Caco-2 (cell line): ENCODE results near the gene GALNT1. TPM values are rescaled to one million over a fixed set of nuclear protein-coding genes. Genes with fewer than 3 reads are reported as not detected.

Source experiments
- BruUV-seq: library from RNA; stranded (reverse); fragments of 400-500 nt; replicated peaks from 2 replicates; lab custom pipeline; 2021; lab: Mats Ljungman, UMichigan
- CTCF ChIA-PET: fragments of 300-600 bp; sonication (Branson Sonifier 250); formaldehyde crosslinking; loops from one replicate; lab custom pipeline; 2022; ENCODE audit warnings: antibody characterized with exemption; lab: Charles Lee
- POLR2A ChIA-PET: fragments of 300-600 bp; sonication (Branson Sonifier 250); formaldehyde crosslinking; loops from one replicate; lab custom pipeline; 2022; ENCODE audit warnings: antibody characterized with exemption; lab: Charles Lee
- DNase-seq, 2 experiments: peaks; one replicate each; pipeline versions ENCODE4 v3.0.0 to v3.0.0-alpha.2; 2020 to 2022
- H3K27me3 ChIP-seq: replicated peaks from 2 replicates; pipeline ENCODE4 v1.6.0; 2011; ENCODE audit warnings: low read length; ENCODE audit not compliant: control insufficient read depth, insufficient read depth
- H3K36me3 ChIP-seq: 2 replicates; pipeline ENCODE4 v1.5.1; 2011; ENCODE audit warnings: low read length; ENCODE audit not compliant: control insufficient read depth, insufficient read depth
- H3K4me1 ChIP-seq: fragments of 250-450 bp; sonication (Bioruptor Pico); 2 replicates; pipeline ENCODE4 v1.5.1; 2020; ENCODE audit warnings: mild to moderate bottlenecking
- H3K4me3 ChIP-seq: 2 replicates; pipeline ENCODE4 v1.5.1; 2011; ENCODE audit warnings: low read depth, mild to moderate bottlenecking, control low read depth, low read length
- H3K9me3 ChIP-seq: fragments of 250-450 bp; sonication (Bioruptor Pico); 2 replicates; pipeline ENCODE4 v1.5.1; 2020; ENCODE audit warnings: mild to moderate bottlenecking, moderate library complexity
- H3K27ac Mint-ChIP-seq: one replicate; pipeline ENCODE4 v1.8.0; 2022; ENCODE audit warnings: mixed read lengths; ENCODE audit not compliant: unreplicated experiment
- H3K27me3 Mint-ChIP-seq: one replicate; pipeline ENCODE4 v1.8.0; 2022; ENCODE audit warnings: mixed read lengths; ENCODE audit not compliant: insufficient read depth, unreplicated experiment
- H3K36me3 Mint-ChIP-seq: one replicate; pipeline ENCODE4 v1.8.0; 2022; ENCODE audit warnings: mild to moderate bottlenecking, mixed read lengths; ENCODE audit not compliant: insufficient read depth, unreplicated experiment
- H3K4me1 Mint-ChIP-seq: one replicate; pipeline ENCODE4 v1.8.0; 2022; ENCODE audit warnings: low read depth, mixed read lengths; ENCODE audit not compliant: unreplicated experiment
- H3K4me3 Mint-ChIP-seq: one replicate; pipeline ENCODE4 v1.8.0; 2022; ENCODE audit warnings: mild to moderate bottlenecking, moderate library complexity, mixed read lengths; ENCODE audit not compliant: unreplicated experiment
- H3K9me3 Mint-ChIP-seq: one replicate; pipeline ENCODE4 v1.8.0; 2022; ENCODE audit warnings: mixed read lengths; ENCODE audit not compliant: unreplicated experiment
- CTCF ChIP-seq, 2 experiments: fragments of 200-600 bp in 1 of 2; IDR thresholded peaks; 1 replicate in 1 of 2; 2 replicates in 1 of 2; pipeline versions ENCODE4 v1.5.1 to v1.8.0; 2011 to 2022; ENCODE audit warnings: antibody characterized with exemption in 1 of 2, control low read depth in 1 of 2, inconsistent platforms in 1 of 2, low read depth in 1 of 2, low read length in 1 of 2, mild to moderate bottlenecking in 1 of 2, moderate library complexity in 1 of 2; ENCODE audit not compliant: insufficient read depth in 1 of 2, severe bottlenecking in 1 of 2, unreplicated experiment in 1 of 2
- intact Hi-C: fragments of 100-400 bp; cut with micrococcal nuclease; formaldehyde crosslinking; loops from one replicate; pipeline ENCODE4 v1.10.0; 2022; ENCODE audit not compliant: unreplicated experiment
- total RNA-seq: library from RNA; stranded (reverse); gene quantifications from 2 replicates; pipeline ENCODE4 v1.2.3, GENCODE V29; 2022

GALNT1 gene
- total RNA-seq, 1 experiment from 2014 or later, result 53.6 TPM

GRCh38 chr18:35588995-35589394 lies 7.5 kb downstream of the GALNT1 start:
- DNase-seq, result no peak
- peaks cover 7% of the 10 kb centered on the region for H3K9me3 Mint-ChIP-seq
- intact Hi-C loops, result no loop called here
- H3K27me3 Mint-ChIP-seq, result no peaks in the 10 kb centered on the region
- no TSS peak for BruUV-seq
- ChIA-PET POLR2A (no interaction called here), CTCF (no interaction called here)
- no peak overlapping the region for H3K27ac Mint-ChIP-seq
- Histone ChIP-seq H3K27me3 (no peaks in the 10 kb centered on the region), H3K36me3 (no peaks in the 10 kb centered on the region), H3K9me3 (no peaks in the 10 kb centered on the region), H3K4me3 (no peak overlapping the region), H3K4me1 (no peaks in the 10 kb centered on the region)
- no peak for TF ChIP-seq CTCF (IDR thresholded peaks at IDR 0.05; ENCODE audit: insufficient read depth in 1 of 2, low read depth in 1 of 2, low read length in 1 of 2, severe bottlenecking in 1 of 2, unreplicated experiment in 1 of 2)
- no peaks in the 10 kb centered on the region for H3K4me1 Mint-ChIP-seq
- H3K4me3 Mint-ChIP-seq, result no peak overlapping the region
- peaks cover 6% of the 10 kb centered on the region for H3K36me3 Mint-ChIP-seq

- Mint-ChIP-seq H3K27ac (no peak overlapping the region), H3K9me3 (peaks cover 1% of the 10 kb centered on the region), H3K27me3 (no peaks in the 10 kb centered on the region), H3K4me3 (no peak overlapping the region), H3K4me1 (no peaks in the 10 kb centered on the region), H3K36me3 (peaks cover 6% of the 10 kb centered on the region)
- intact Hi-C loops, result no loop called here
- Histone ChIP-seq H3K27me3 (no peaks in the 10 kb centered on the region), H3K4me3 (no peak overlapping the region), H3K36me3 (no peaks in the 10 kb centered on the region), H3K4me1 (no peaks in the 10 kb centered on the region), H3K9me3 (no peaks in the 10 kb centered on the region)
- no peak for DNase-seq
- POLR2A ChIA-PET, result no interaction called here
- CTCF ChIA-PET, result no interaction called here
- TF ChIP-seq CTCF (IDR thresholded peaks at IDR 0.05; ENCODE audit: insufficient read depth in 1 of 2, low read depth in 1 of 2, low read length in 1 of 2, severe bottlenecking in 1 of 2, unreplicated experiment in 1 of 2), result no peak
- BruUV-seq, result no TSS peak
Measured at GRCh38 chr18:35589546-35589945, 8.0 kb downstream of the GALNT1 start.

- Mint-ChIP-seq H3K27me3 (no peaks in the 10 kb centered on the region), H3K27ac (no peak overlapping the region), H3K9me3 (no peaks in the 10 kb centered on the region), H3K4me1 (no peaks in the 10 kb centered on the region), H3K4me3 (no peak overlapping the region), H3K36me3 (peaks cover 6% of the 10 kb centered on the region)
- CTCF ChIA-PET, result no interaction called here
- H3K4me1 ChIP-seq, result no peaks in the 10 kb centered on the region
- no TSS peak for BruUV-seq
- H3K9me3 ChIP-seq, result no peaks in the 10 kb centered on the region
- H3K4me3 ChIP-seq, result no peak overlapping the region
- no peaks in the 10 kb centered on the region for H3K27me3 ChIP-seq
- no peak for TF ChIP-seq CTCF (IDR thresholded peaks at IDR 0.05; ENCODE audit: insufficient read depth in 1 of 2, low read depth in 1 of 2, low read length in 1 of 2, severe bottlenecking in 1 of 2, unreplicated experiment in 1 of 2)
- intact Hi-C loops, result no loop called here
- H3K36me3 ChIP-seq, result no peaks in the 10 kb centered on the region
- POLR2A ChIA-PET, result no interaction called here
- no peak for DNase-seq
Measured at GRCh38 chr18:35590935-35591334, 9.4 kb downstream of the GALNT1 start.
